ENCODE results near the gene RTTN. TPM values are rescaled to one million over a fixed set of nuclear protein-coding genes. Genes with fewer than 3 reads are reported as not detected.

RTTN gene
- total RNA-seq, 1 donor from 2014 or later, result 52.4 TPM

DNA sequence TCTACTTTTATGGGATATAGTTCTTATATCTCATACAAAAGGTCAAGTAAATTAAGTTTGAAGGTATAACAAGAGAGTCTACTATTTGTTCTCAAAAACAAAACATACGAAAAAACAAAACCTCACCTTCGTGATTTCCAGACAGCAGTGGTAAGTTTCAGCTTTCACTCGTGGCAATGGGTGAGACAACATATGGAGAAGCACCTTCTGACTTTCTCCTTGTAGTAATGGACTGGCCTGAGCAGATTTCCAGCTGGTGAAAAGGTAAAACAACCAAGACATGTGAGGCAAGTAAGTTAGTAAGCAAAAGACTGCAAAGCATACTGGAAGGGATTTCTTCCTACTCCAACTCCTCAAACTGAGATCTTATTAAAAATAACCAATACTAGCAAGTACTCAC is 39.6 kb downstream of the RTTN start:
- H3K4me1 ChIP-seq, result no peaks in the 10 kb centered on the region
- H3K4me3 ChIP-seq, result no peak overlapping the region
- no peaks in the 10 kb centered on the region for H3K27me3 ChIP-seq
- H3K79me2 ChIP-seq (ENCODE audit: low read depth), result no peaks in the 10 kb centered on the region
- H3K27ac ChIP-seq, result no peak overlapping the region
- H3K9me3 ChIP-seq (ENCODE audit: low read depth), result no peaks in the 10 kb centered on the region
- Mint-ChIP-seq H3K4me3 (no peak overlapping the region), H3K4me1 (no peaks in the 10 kb centered on the region), H3K27ac (no peak overlapping the region), H3K9me3 (no peaks in the 10 kb centered on the region), H3K36me3 (peaks cover 20% of the 10 kb centered on the region), H3K27me3 (ENCODE audit: insufficient read depth, low read depth) (peaks cover 2% of the 10 kb centered on the region)
- peaks cover 9% of the 10 kb centered on the region for H3K36me3 ChIP-seq
- H3F3A ChIP-seq (ENCODE audit: low read depth), result no peaks in the 10 kb centered on the region
- no peak overlapping the region for H2AFZ ChIP-seq (replicated peaks)
- no peak overlapping the region for H3K9ac ChIP-seq
- no peaks in the 10 kb centered on the region for H4K20me1 ChIP-seq (ENCODE audit: low read depth)
- TF ChIP-seq CTCF (IDR thresholded peaks at IDR 0.05) (no peak), EZH2 (IDR thresholded peaks at IDR 0.05) (no peak), EZH2phosphoT487 (IDR thresholded peaks at IDR 0.05) (no peak)
- no peak overlapping the region for H3K4me2 ChIP-seq
- DNase-seq (ENCODE audit: low spot score), result no peak

- Histone ChIP-seq H3F3A (ENCODE audit: low read depth) (no peaks in the 10 kb centered on the region), H2AFZ (replicated peaks) (no peak overlapping the region), H3K9me3 (ENCODE audit: low read depth) (no peaks in the 10 kb centered on the region), H3K9ac (no peak overlapping the region), H3K79me2 (ENCODE audit: low read depth) (no peaks in the 10 kb centered on the region), H4K20me1 (ENCODE audit: low read depth) (no peaks in the 10 kb centered on the region), H3K36me3 (no peaks in the 10 kb centered on the region), H3K27ac (no peak overlapping the region), H3K4me2 (no peak overlapping the region), H3K4me3 (no peak overlapping the region), H3K27me3 (no peaks in the 10 kb centered on the region), H3K4me1 (no peaks in the 10 kb centered on the region)
- DNase-seq (ENCODE audit: low spot score), result no peak
- Mint-ChIP-seq H3K27me3 (ENCODE audit: insufficient read depth, low read depth) (peaks cover 2% of the 10 kb centered on the region), H3K27ac (no peak overlapping the region), H3K9me3 (peaks cover 2% of the 10 kb centered on the region), H3K4me1 (no peaks in the 10 kb centered on the region), H3K4me3 (no peak overlapping the region), H3K36me3 (peaks cover 47% of the 10 kb centered on the region)
- TF ChIP-seq EZH2 (IDR thresholded peaks at IDR 0.05) (no peak), EZH2phosphoT487 (IDR thresholded peaks at IDR 0.05) (no peak), CTCF (IDR thresholded peaks at IDR 0.05) (no peak)
These were observed 45.3 kb downstream of the RTTN start for GRCh38 chr18:70160073-70160678.

GRCh38 chr18:70158992-70159717 is 46.3 kb downstream of the RTTN start:
- H3K36me3 ChIP-seq, result no peaks in the 10 kb centered on the region
- H3K4me2 ChIP-seq, result no peak overlapping the region
- H3K79me2 ChIP-seq (ENCODE audit: low read depth), result no peaks in the 10 kb centered on the region
- DNase-seq (ENCODE audit: low spot score), result no peak
- no peaks in the 10 kb centered on the region for H3K9me3 ChIP-seq (ENCODE audit: low read depth)
- Mint-ChIP-seq H3K27ac (no peak overlapping the region), H3K4me1 (no peaks in the 10 kb centered on the region), H3K36me3 (peaks cover 49% of the 10 kb centered on the region), H3K4me3 (no peak overlapping the region), H3K9me3 (peaks cover 2% of the 10 kb centered on the region), H3K27me3 (ENCODE audit: insufficient read depth, low read depth) (peaks cover 2% of the 10 kb centered on the region)
- H3F3A ChIP-seq (ENCODE audit: low read depth), result no peaks in the 10 kb centered on the region
- H4K20me1 ChIP-seq (ENCODE audit: low read depth), result no peaks in the 10 kb centered on the region
- no peaks in the 10 kb centered on the region for H3K27me3 ChIP-seq
- H3K9ac ChIP-seq, result no peak overlapping the region
- no peaks in the 10 kb centered on the region for H3K4me1 ChIP-seq
- no peak overlapping the region for H3K27ac ChIP-seq
- no peak for TF ChIP-seq EZH2 (IDR thresholded peaks at IDR 0.05)
- no peak for TF ChIP-seq EZH2phosphoT487 (IDR thresholded peaks at IDR 0.05)
- no peak overlapping the region for H3K4me3 ChIP-seq
- H2AFZ ChIP-seq (replicated peaks), result no peak overlapping the region

DNA sequence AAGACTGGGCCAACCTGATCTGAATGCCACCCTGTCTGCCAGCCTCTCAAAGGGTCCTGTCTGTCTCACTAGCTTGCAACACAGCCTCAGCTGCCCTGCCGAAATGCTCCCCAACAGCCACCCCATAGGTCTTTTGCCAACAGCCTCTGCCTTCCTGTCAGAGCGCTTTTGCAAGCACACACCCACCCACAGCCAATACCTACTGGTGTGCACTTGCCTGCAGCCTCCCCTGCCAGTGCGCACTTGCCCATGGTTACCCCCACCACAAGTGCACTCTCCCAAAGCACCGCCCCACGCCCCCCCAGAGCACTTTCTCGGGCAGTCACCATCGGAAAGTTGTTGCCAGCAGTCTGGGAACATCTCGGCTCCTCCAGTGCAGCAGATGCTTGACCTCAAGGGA is 48.6 kb downstream of the RTTN start:
- Histone ChIP-seq H3K36me3 (no peaks in the 10 kb centered on the region), H3K9me3 (ENCODE audit: low read depth) (no peaks in the 10 kb centered on the region), H3K27me3 (no peaks in the 10 kb centered on the region), H3F3A (ENCODE audit: low read depth) (no peaks in the 10 kb centered on the region), H3K9ac (no peak overlapping the region), H2AFZ (replicated peaks) (no peak overlapping the region), H3K4me2 (no peak overlapping the region), H4K20me1 (ENCODE audit: low read depth) (no peaks in the 10 kb centered on the region), H3K79me2 (ENCODE audit: low read depth) (no peaks in the 10 kb centered on the region), H3K27ac (no peak overlapping the region), H3K4me1 (no peaks in the 10 kb centered on the region), H3K4me3 (no peak overlapping the region)
- no peak for DNase-seq (ENCODE audit: low spot score)
- no peak for TF ChIP-seq CTCF (IDR thresholded peaks at IDR 0.05)
- TF ChIP-seq EZH2 (IDR thresholded peaks at IDR 0.05), result no peak
- no peak for TF ChIP-seq EZH2phosphoT487 (IDR thresholded peaks at IDR 0.05)
- Mint-ChIP-seq H3K27ac (no peak overlapping the region), H3K36me3 (peaks cover 38% of the 10 kb centered on the region), H3K4me1 (no peaks in the 10 kb centered on the region), H3K27me3 (ENCODE audit: insufficient read depth, low read depth) (no peaks in the 10 kb centered on the region), H3K4me3 (no peak overlapping the region), H3K9me3 (peaks cover 2% of the 10 kb centered on the region)

All from neural progenitor cell (in vitro differentiated cells).